ENCODE measurements around the gene PRG3.
"Not testable (repeated sequence)": the region's sequence is repeated elsewhere in the genome, so short reads cannot be mapped to it uniquely, and the experiment has no call there.

PRG3 gene

DNA sequence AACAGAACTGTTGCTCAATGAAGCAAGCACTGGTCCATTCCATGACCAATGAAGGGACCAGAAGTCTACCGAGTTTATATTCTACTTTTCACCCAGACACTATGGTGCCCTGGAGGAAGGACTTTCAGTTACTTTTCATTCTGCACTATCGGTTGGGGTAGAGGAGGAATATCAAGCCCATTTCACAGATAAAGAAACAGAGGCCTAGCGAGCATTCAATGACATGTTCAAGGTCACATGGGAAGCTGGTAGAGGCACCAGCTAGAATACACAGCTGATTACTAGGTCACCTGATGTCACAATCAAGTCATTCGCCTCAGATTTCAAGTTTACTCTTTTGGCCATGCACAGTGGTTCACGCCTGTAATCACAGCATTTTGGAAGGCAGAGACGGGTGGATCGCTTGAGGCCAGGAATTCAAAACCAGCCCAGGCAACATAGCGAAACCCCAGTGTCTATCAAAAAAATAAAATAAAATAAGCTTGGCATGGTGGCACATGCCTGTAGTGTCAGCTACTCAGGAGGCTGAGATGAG is 27.1 kb upstream of the PRG3 start:
- H3K36me3 ChIP-seq (ENCODE audit: control insufficient read depth, insufficient read depth, low read length) = peaks cover 46% of the 10 kb centered on the region
- no peaks in the 10 kb centered on the region for H3K9me3 ChIP-seq (ENCODE audit: control insufficient read depth, insufficient read depth, low read length)
- no peak overlapping the region for H3K27ac ChIP-seq (ENCODE audit: low read depth, low read length)
- H3K27me3 ChIP-seq (ENCODE audit: control insufficient read depth, insufficient read depth, low read length) = no peaks in the 10 kb centered on the region
- no peaks in the 10 kb centered on the region for H3K4me1 ChIP-seq (ENCODE audit: control insufficient read depth, insufficient read depth, low read length)
- H3K9ac ChIP-seq (ENCODE audit: low read depth, low read length) = no peak overlapping the region
- H3K4me3 ChIP-seq (ENCODE audit: low read depth, low read length) = no peak overlapping the region

DNA sequence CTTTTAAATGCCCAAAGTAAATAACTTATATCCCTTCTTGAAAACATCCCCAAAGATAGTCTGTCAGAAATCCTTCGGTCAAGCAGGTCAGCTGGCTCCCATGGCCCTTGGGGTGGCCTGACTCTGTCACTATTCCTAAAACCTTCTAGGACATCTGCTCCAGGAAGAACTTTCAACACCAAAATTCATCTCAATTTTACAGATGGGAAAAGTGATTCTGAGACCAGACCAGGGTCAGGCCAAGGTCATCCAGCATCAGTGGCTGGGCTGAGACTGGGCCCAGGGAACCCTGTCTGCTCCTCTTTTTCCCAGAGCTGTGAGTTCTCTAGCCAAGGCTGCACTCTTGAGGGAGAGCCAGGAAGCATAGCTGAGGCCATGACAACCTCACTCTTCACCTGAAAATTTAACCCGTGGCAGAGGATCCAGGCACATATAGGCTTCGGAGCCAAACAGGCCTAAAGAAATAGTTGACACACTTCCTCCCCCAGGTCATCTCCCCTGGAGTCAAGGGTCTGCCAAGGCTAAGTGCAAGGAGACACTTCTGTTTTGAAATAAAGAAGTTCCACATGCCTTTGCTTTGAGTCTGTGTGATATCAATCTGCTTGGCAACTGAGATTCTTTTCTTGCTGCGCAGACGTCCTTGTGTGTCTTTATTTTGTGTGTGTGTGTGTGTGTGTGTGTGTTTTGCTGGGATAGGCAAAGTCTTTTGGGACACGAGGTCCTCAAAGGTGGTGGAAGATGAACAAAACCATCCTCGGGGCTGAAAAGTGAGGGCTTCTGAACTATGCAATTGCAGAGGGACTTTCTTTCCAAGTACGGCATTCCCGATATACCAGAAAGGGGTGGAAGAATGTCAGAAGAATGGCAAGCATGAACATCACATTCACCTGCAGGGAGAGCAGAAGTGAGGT is 26.3 kb upstream of the PRG3 start:
- no peaks in the 10 kb centered on the region for H3K9me3 ChIP-seq (ENCODE audit: control insufficient read depth, insufficient read depth, low read length)
- no peaks in the 10 kb centered on the region for H3K4me1 ChIP-seq (ENCODE audit: control insufficient read depth, insufficient read depth, low read length)
- H3K4me3 ChIP-seq (ENCODE audit: low read depth, low read length) = no peak overlapping the region
- no peaks in the 10 kb centered on the region for H3K27me3 ChIP-seq (ENCODE audit: control insufficient read depth, insufficient read depth, low read length)
- H3K27ac ChIP-seq (ENCODE audit: low read depth, low read length) = no peak overlapping the region
- H3K36me3 ChIP-seq (ENCODE audit: control insufficient read depth, insufficient read depth, low read length) = peaks cover 45% of the 10 kb centered on the region
- H3K9ac ChIP-seq (ENCODE audit: low read depth, low read length) = no peak overlapping the region

DNA sequence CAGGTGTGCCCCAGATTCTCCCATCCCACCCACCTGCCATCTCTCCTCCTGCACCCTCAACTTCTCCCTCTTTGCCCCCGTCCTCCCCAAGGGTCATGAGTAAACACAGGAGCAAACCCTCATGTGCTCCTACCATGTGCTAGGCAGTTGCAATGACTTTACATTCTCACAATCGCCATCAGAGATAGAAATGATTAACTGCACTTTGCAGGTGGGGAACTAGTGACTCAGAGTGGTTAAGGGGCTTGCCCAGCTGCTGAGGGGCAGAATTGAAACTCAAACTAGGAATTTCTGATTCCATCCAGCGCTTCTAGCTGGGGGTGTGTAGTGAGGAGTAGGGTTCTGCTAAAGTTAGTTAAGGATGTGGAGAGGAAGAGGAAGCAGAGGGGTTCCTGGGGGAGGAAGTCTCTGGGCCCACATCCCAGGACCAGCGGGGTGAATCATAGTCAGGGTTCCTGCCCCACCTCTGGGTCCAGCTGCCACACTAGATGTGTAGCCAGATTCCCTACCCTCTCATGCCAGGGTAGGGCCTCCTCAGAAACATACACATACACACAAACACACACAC is 25.5 kb upstream of the PRG3 start:
- no peak overlapping the region for H3K9ac ChIP-seq (ENCODE audit: low read depth, low read length)

DNA sequence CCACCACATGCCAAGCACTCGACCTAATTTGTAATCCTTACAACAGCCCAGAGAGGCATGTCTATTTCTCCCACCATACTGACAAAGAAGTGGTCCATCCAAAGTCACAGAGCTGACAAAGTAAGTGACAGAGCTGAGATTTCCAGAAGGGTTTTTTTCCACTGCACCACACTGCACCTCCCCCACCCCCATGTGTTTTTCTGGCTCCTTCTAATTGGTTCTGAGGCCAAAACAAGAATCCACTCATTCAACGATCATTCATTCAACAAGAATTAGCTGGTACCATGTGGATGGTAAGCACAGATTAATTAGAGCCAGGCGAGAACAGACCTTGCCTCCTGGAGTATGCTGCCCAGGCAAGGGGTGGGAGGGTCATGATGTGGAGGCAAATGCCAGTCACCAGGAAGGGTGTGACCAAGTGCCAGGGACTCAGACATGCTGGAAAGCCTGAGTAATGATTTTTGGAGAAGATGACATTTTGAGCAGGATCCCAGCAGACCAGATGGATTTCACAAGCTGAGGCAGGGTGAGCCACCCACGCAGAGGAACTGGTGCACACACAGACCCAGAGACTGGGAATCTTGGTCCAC is 24.4 kb upstream of the PRG3 start:
- peaks cover 34% of the 10 kb centered on the region for H3K36me3 ChIP-seq (ENCODE audit: control insufficient read depth, insufficient read depth, low read length)
- H3K9me3 ChIP-seq (ENCODE audit: control insufficient read depth, insufficient read depth, low read length) = no peaks in the 10 kb centered on the region
- H3K27ac ChIP-seq (ENCODE audit: low read depth, low read length) = no peak overlapping the region
- no peak overlapping the region for H3K4me3 ChIP-seq (ENCODE audit: low read depth, low read length)
- no peak overlapping the region for H3K9ac ChIP-seq (ENCODE audit: low read depth, low read length)
- H3K27me3 ChIP-seq (ENCODE audit: control insufficient read depth, insufficient read depth, low read length) = no peaks in the 10 kb centered on the region
- H3K4me1 ChIP-seq (ENCODE audit: control insufficient read depth, insufficient read depth, low read length) = no peaks in the 10 kb centered on the region

More for the DNA sequence above, 25.5 kb upstream of the PRG3 start:
- Histone ChIP-seq H3K4me3 (ENCODE audit: low read depth, low read length) (no peak overlapping the region), H3K27me3 (ENCODE audit: control insufficient read depth, insufficient read depth, low read length) (no peaks in the 10 kb centered on the region), H3K9me3 (ENCODE audit: control insufficient read depth, insufficient read depth, low read length) (no peaks in the 10 kb centered on the region), H3K36me3 (ENCODE audit: control insufficient read depth, insufficient read depth, low read length) (peaks cover 42% of the 10 kb centered on the region), H3K4me1 (ENCODE audit: control insufficient read depth, insufficient read depth, low read length) (no peaks in the 10 kb centered on the region), H3K27ac (ENCODE audit: low read depth, low read length) (no peak overlapping the region)

DNA sequence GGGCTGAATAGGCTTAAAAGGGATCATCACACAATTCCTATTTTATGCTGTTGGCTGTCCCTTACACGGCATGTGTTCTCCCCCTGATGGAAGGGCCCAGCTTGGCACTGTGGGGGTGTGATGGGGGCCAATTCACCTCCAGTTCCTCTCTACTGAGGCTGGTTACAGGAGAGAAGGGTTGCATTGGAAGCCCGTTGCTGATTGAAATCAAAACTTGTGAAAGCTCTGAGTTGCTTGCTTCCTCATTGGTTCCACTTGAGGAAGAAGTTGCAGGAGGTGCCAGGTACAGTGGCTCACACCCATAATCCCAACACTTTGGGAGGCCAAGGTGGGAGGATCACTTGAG is 22.8 kb upstream of the PRG3 start:
- no peaks in the 10 kb centered on the region for H3K9me3 ChIP-seq (ENCODE audit: control insufficient read depth, insufficient read depth, low read length)
- no peak overlapping the region for H3K4me3 ChIP-seq (ENCODE audit: low read depth, low read length)
- H3K9ac ChIP-seq (ENCODE audit: low read depth, low read length) = no peak overlapping the region
- H3K36me3 ChIP-seq (ENCODE audit: control insufficient read depth, insufficient read depth, low read length) = peaks cover 20% of the 10 kb centered on the region
- no peaks in the 10 kb centered on the region for H3K27me3 ChIP-seq (ENCODE audit: control insufficient read depth, insufficient read depth, low read length)
- H3K27ac ChIP-seq (ENCODE audit: low read depth, low read length) = no peak overlapping the region
- no peaks in the 10 kb centered on the region for H3K4me1 ChIP-seq (ENCODE audit: control insufficient read depth, insufficient read depth, low read length)

DNA sequence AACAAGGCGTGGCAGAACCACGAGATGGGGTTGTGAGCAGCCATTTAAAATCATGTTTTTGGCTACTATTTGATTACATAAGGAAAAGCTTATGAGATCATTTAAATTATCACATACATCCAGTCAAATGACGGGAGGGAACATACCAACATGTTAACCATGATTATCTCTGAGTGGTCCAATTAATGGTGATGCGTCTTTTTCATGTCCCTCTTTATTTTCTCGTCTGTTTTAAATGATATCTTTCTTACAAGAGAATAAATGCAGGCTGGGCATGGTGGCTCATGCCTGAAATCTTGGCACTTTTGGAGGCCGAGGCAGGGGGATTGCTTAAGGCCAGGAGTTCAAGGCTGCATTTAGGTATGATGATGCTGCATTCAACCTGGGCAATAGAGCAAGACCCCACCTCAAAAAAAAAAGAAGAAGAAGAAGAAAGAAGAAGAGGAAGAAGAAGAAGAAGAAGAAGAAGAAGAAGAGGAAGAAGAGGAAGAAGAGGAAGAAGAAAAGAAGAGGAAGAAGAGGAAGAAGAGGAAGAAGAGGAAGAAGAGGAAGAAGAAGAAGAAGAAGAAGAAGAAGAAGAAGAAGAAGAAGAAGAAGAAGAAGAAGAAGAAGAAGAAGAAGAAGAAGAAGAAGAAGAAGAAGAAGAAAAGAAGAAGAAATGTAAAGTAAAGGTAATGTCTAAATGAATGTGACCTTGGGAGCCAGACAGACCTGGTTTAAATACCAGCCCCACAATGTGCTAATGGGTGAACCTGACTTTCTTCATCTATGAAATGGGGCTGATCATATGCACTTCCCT is 22.3 kb upstream of the PRG3 start:
- not testable (repeated sequence) for H3K4me1 ChIP-seq (ENCODE audit: control insufficient read depth, insufficient read depth, low read length); H3K4me3 ChIP-seq (ENCODE audit: low read depth, low read length); H3K9ac ChIP-seq (ENCODE audit: low read depth, low read length); H3K27me3 ChIP-seq (ENCODE audit: control insufficient read depth, insufficient read depth, low read length); H3K27ac ChIP-seq (ENCODE audit: low read depth, low read length); H3K9me3 ChIP-seq (ENCODE audit: control insufficient read depth, insufficient read depth, low read length)
- H3K36me3 ChIP-seq (ENCODE audit: control insufficient read depth, insufficient read depth, low read length) = peaks cover 14% of the 10 kb centered on the region

DNA sequence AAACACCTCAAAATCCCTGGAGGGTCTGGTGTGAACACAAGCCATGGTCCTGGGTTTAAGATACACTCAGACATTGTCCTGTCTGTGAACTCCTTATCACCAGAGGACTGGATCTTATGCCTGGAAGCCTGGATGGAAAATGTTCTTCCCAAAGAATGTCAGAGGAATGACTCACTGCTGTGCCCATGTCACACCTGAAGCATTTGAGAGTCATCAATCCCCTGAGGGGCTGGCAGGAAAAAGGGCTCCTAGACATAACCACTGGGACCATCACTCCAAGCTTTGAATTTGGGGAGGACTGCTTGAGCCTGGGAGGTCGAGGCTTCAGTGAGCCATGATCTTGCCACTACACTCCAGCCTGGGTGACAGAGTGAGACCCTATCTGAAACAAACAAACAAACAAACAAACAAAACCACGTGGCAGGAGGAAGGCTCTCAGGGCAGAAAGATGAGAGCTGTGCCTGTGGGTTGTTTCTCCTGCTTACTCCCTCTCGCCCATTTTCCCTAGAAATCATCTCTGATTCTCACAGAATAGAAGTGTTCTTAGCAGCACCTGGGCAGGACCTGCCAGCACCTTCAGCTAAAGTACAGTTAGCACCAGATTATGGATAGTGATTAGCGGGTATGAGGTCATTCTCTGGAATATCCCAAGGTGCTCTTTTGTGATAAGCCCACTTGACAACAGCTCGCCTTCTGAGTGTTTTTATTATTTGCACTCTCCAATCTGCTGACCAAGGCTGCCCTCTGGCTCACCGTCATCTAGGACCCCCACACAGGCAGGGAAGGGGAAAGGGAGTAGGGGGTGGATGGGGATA is 21.4 kb upstream of the PRG3 start:
- Histone ChIP-seq H3K4me1 (ENCODE audit: control insufficient read depth, insufficient read depth, low read length) (no peaks in the 10 kb centered on the region), H3K9me3 (ENCODE audit: control insufficient read depth, insufficient read depth, low read length) (no peaks in the 10 kb centered on the region), H3K9ac (ENCODE audit: low read depth, low read length) (no peak overlapping the region), H3K36me3 (ENCODE audit: control insufficient read depth, insufficient read depth, low read length) (peaks cover 6% of the 10 kb centered on the region), H3K27me3 (ENCODE audit: control insufficient read depth, insufficient read depth, low read length) (no peaks in the 10 kb centered on the region), H3K27ac (ENCODE audit: low read depth, low read length) (no peak overlapping the region), H3K4me3 (ENCODE audit: low read depth, low read length) (no peak overlapping the region)

DNA sequence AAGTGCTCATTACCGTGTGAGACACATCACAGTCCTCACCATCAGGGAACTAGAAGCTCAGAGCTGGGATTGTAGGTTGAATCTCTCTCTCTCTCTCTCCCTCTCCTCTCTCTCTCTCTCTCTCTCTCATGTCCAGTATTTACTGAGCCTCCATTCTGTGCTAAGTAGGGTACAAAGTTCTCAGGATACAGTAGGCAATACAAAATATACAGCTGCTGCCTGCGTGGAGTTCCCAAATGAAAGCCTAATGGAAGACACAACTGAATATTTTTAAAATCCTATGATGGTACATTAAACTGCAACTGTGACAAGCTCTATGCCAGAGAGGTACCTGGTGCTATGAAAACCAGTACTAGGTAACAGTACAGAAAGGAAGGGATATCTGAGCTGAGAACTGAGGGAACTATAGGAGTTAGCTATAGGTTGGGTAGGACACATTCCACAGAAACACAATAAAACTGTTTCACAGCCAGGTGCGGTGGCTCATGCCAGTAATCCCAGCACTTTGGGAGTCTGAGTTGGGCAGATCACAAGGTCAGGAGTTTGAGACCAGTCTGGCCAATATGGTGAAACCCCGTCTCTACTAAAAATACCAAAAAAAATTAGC is 19.1 kb upstream of the PRG3 start:
- no peaks in the 10 kb centered on the region for H3K27me3 ChIP-seq (ENCODE audit: control insufficient read depth, insufficient read depth, low read length)
- no peaks in the 10 kb centered on the region for H3K4me1 ChIP-seq (ENCODE audit: control insufficient read depth, insufficient read depth, low read length)
- H3K4me3 ChIP-seq (ENCODE audit: low read depth, low read length) = no peak overlapping the region
- H3K9ac ChIP-seq (ENCODE audit: low read depth, low read length) = no peak overlapping the region
- no peak overlapping the region for H3K27ac ChIP-seq (ENCODE audit: low read depth, low read length)
- H3K9me3 ChIP-seq (ENCODE audit: control insufficient read depth, insufficient read depth, low read length) = no peaks in the 10 kb centered on the region
- H3K36me3 ChIP-seq (ENCODE audit: control insufficient read depth, insufficient read depth, low read length) = no peaks in the 10 kb centered on the region

DNA sequence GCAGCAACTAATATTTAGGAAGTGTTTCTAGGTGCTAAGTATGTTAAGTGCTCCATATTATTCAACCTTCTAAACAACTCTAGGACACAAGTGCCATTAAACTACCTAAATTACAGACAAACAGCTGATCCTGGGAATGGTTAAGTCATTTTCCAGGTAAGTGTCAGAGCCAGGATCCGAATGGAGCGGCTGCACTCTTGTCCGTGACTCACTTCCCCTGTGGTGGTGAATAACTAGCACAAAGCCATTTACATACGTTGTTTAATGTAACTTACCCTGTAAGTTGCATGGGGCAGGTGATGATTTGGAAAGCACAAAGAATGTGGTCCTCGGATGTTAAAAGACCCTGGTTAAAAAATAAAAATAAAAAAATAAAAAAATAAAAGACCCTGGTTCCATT is 18.3 kb upstream of the PRG3 start:
- Histone ChIP-seq H3K27me3 (ENCODE audit: control insufficient read depth, insufficient read depth, low read length) (no peaks in the 10 kb centered on the region), H3K36me3 (ENCODE audit: control insufficient read depth, insufficient read depth, low read length) (no peaks in the 10 kb centered on the region), H3K9me3 (ENCODE audit: control insufficient read depth, insufficient read depth, low read length) (no peaks in the 10 kb centered on the region), H3K4me1 (ENCODE audit: control insufficient read depth, insufficient read depth, low read length) (no peaks in the 10 kb centered on the region), H3K9ac (ENCODE audit: low read depth, low read length) (no peak overlapping the region), H3K4me3 (ENCODE audit: low read depth, low read length) (no peak overlapping the region), H3K27ac (ENCODE audit: low read depth, low read length) (no peak overlapping the region)
